ENCODE data around the gene DYNLT5.
"Not testable (repeated sequence)": the region's sequence is repeated elsewhere in the genome, so short reads cannot be mapped to it uniquely, and the experiment has no call there.

Gene DYNLT5

DNA sequence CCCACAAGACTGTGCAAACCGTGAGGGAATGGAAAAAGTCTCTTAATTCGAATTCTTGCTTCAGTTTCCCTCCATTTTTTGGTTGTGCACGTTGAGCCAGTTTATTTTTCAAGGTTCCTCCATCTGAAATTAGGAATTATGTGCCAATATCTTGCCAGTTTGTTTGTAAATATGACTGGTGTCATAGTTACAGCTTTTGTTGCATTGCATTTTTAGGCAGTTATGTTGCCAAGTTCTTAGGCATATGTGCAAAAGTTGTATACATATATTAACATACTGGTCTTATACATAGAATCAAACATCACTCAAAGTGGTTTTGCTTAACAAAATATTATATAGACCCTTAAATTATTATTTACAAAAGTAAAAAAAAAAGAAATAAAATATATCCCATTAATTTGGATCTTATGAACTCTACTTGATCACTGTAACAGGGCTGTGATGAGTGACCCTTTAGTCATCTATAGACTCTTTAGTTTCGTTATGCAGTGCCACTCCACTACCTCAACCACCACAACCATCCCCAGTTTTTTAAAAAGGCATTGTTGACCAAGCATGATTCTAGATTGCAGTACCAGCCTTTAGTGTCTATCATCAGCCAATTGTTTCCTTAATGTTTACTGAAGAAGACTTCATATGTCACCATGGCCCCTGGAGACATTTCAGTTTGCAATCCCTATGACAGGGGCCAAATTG is 20.9 kb upstream of the DYNLT5 start:
- TF ChIP-seq, protein P1, sequence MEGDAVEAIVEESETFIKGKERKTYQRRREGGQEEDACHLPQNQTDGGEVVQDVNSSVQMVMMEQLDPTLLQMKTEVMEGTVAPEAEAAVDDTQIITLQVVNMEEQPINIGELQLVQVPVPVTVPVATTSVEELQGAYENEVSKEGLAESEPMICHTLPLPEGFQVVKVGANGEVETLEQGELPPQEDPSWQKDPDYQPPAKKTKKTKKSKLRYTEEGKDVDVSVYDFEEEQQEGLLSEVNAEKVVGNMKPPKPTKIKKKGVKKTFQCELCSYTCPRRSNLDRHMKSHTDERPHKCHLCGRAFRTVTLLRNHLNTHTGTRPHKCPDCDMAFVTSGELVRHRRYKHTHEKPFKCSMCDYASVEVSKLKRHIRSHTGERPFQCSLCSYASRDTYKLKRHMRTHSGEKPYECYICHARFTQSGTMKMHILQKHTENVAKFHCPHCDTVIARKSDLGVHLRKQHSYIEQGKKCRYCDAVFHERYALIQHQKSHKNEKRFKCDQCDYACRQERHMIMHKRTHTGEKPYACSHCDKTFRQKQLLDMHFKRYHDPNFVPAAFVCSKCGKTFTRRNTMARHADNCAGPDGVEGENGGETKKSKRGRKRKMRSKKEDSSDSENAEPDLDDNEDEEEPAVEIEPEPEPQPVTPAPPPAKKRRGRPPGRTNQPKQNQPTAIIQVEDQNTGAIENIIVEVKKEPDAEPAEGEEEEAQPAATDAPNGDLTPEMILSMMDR (IDR thresholded peaks at IDR 0.05; ENCODE audit: borderline replicate concordance, control extremely low read depth, extremely low read depth, insufficient read depth, missing control alignments): no peak
- no peak for DNase-seq (ENCODE audit: low spot score)
- in situ Hi-C loops (cut with MboI; ENCODE audit: low sequenced_read_pairs, unreplicated experiment): loop anchor here (25.0 kb wide), 1 partner anchor 469 kb away; no protein-coding TSS in a partner anchor

DNA sequence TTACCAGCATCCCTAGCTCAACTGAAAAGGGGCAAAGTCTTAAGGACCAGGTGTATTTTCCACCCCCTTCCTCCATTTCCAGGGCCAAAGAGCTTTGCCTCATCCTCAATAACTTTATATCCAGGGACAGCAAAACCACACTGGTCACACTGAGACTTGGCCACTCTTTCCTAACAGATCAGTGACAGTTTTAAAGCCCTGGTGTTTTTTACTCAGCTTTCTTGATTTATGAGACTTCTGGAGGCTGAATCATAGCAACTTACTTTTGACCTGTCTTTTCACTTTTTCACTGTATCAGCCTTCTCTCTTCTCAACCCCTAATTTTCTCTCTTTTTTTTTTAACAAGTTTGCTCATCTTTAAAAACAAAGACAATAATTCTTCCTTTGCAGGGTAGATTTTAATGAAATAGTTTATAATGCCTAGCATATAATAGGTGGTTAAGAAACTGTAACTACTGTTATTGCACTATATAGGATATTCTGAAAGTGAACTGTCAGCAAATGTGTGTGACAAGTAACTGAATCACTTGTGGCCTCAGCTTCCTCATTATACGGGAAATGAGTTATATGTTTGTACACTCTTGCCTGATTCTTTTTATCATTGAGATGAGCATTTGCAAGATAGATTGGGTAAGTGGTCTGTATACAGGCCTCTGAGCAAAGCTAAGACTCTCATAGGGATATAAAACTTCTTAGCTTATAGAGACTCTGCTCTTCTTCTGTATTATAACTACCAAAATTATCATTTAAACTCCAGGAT is 19.7 kb upstream of the DYNLT5 start:
- in situ Hi-C loops (cut with MboI; ENCODE audit: low sequenced_read_pairs, unreplicated experiment): loop anchor here (25.0 kb wide), 1 partner anchor 470 kb away; no protein-coding TSS in a partner anchor
- TF ChIP-seq, protein P1 (IDR thresholded peaks at IDR 0.05; ENCODE audit: borderline replicate concordance, control extremely low read depth, extremely low read depth, insufficient read depth, missing control alignments): no peak
- no peak for DNase-seq (ENCODE audit: low spot score)

GRCh38 chr1:66733348-66734017 is 18.8 kb upstream of the DYNLT5 start:
- no peak for DNase-seq (ENCODE audit: low spot score)
- in situ Hi-C loops (cut with MboI; ENCODE audit: low sequenced_read_pairs, unreplicated experiment): loop anchor here (25.0 kb wide), 1 partner anchor 471 kb away; no protein-coding TSS in a partner anchor
- TF ChIP-seq, protein P1 (IDR thresholded peaks at IDR 0.05; ENCODE audit: borderline replicate concordance, control extremely low read depth, extremely low read depth, insufficient read depth, missing control alignments): no peak

DNA sequence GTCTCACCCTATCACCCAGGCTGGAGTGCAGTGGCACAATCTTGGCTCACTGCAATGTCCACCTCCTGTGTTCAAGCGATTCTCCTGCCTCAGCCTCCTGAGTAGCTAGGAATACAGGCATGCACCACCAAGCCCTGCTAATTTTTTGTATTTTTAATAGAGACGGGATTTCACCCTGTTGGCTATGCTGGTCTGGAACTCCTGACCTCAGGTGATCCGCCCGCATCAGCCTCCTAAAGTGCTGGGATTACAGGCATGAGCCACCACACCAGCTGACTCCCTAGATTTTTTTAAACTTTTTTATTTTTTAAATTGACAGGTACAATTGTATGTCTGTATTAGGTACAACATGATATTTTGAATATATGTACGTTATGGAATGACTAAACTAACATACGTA is 17.7 kb upstream of the DYNLT5 start:
- in situ Hi-C loops (cut with MboI; ENCODE audit: low sequenced_read_pairs, unreplicated experiment): loop anchor here (25.0 kb wide), 1 partner anchor 472 kb away; no protein-coding TSS in a partner anchor
- DNase-seq (ENCODE audit: low spot score): not testable (repeated sequence)

DNA sequence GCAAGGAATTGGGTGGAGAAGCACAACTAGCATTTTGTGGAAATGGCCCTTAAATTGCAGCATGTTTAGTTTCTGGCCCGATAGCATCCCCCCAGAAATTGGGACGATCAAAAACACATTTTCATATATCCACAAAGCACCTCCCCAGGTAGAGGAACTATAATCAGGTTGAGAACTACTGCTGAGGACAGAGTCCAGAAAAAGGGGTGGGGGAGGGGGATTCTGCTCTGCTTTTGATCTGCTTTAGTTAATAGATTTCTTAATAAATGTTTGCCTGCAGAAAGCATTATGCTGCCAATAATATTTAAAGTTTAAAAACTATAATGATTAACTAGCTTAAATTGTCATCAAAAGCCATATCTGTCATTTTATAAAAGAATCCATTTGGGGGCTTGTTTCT is 14.4 kb upstream of the DYNLT5 start:
- TF ChIP-seq, protein P1 (IDR thresholded peaks at IDR 0.05; ENCODE audit: borderline replicate concordance, control extremely low read depth, extremely low read depth, insufficient read depth, missing control alignments): no peak
- in situ Hi-C loops (cut with MboI; ENCODE audit: low sequenced_read_pairs, unreplicated experiment): loop anchor here (25.0 kb wide), 1 partner anchor 476 kb away; no protein-coding TSS in a partner anchor
- DNase-seq (ENCODE audit: low spot score): no peak

DNA sequence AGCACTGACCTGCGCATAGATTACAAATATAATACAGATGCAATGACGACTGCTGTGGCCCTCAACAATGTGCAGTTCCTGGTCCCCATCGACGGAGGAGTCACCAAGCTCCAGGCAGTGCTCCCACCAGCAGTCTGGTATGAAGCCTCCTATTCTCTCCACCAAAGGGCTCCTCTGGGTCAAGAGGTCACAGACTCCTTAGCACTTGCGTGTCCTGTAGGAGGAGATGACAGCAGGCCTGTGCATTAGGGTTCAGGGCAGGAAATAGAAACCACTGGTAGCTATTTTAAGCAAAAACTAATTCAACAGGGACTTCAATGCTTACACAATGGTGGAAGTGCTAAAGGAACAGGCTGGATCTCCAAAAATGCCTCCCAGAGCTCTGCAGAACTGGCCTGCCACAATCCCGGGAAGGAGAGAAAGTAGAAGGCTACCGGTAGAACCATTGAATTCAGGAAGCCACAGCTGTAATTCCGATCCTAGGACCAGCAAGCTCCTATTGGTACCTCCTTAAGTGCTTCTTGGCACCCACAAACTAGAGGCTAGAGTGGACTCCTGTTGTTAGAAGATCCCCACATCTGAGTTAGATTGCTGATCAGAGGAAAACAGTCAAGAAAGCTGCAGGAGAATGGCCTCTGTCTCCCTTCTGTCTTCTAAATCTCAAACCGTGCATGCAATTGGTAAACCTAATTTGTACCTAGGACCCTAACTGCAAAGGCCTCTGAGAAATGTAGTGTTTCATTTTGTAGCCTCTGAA is 12.7 kb upstream of the DYNLT5 start:
- TF ChIP-seq, protein P1 (IDR thresholded peaks at IDR 0.05; ENCODE audit: borderline replicate concordance, control extremely low read depth, extremely low read depth, insufficient read depth, missing control alignments): no peak
- no peak for DNase-seq (ENCODE audit: low spot score)
- in situ Hi-C loops (cut with MboI; ENCODE audit: low sequenced_read_pairs, unreplicated experiment): loop anchor here (25.0 kb wide), 1 partner anchor 477 kb away; no protein-coding TSS in a partner anchor

Measured in GM13976 (cell line).